ENCODE data around the gene PIP5K1C.

The PIP5K1C gene

DNA sequence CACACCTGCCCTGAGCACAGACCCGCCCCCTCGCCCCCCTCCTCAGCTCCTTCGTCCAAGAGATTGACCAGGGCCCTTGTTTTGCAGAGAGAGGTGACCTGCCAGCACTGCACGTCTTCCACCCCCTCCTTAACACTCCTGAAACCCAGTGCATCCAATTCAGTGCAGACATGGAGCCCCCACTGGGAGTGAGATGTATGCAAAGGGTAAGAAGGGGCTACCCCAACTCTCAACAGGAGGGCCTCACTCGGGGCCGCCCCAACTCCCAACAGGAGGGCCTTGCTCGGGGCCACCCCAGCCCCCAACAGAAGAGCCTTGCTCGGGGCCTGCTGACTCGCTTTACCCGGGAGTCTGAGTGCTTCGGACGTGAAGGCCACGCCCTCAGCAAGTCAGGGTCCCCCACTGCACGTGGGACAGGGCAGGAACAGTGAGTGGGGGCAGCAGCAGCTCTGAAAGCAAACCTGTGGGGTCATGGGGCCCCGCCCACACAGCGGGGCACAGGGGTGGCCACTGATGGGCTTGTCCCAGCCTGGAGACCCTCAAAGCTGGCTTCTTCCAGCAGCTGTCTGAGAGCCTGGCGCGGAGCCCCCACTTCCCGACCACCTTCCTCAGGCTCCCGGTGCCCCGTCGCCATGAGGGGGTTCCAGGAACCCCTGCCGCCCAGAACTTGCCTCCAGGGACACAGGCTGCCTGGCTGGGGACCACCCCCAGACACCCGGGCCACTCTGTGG, 79.3 kb downstream of the PIP5K1C start:
- DNase-seq: no peak

DNA sequence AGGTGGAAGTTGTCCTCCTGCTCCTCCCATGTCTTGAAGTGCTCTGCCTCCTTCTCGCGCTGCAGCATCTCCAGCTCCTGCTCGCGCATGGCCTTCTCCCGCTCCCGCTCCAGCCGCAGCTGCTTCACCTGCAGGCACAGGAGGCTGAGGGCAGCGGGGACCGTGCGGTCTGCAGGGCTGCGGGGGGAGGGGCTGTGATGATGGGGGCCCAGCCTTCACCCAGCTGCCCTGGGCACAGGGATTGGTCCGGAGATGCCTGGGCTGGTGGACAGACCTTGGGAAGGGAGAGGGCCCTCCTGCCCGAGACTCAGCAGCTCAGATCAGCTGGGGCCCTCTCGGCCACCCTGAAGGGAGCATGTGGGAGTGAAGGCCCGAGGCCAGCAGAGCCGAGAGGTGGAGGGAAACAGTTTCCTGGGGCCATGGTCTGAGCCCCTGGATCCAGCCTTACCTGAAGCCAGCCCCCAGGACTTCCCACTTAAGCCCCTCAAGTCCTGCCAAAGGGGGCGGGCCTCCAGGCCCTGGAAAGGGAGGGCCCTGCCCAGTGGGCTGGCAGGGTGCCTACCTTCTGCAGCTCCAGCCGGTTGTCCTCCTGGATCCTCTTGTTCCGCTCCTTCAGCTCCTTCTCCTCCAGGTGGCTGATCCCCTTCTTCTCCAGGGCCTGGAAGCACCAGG, 80.0 kb downstream of the PIP5K1C start:
- no peak for DNase-seq

- DNase-seq: no peak
These were observed 80.6 kb downstream of the PIP5K1C start for GRCh38 chr19:3619631-3620012.

- no peak for DNase-seq
These were observed 81.2 kb downstream of the PIP5K1C start for GRCh38 chr19:3618811-3619630.

DNA sequence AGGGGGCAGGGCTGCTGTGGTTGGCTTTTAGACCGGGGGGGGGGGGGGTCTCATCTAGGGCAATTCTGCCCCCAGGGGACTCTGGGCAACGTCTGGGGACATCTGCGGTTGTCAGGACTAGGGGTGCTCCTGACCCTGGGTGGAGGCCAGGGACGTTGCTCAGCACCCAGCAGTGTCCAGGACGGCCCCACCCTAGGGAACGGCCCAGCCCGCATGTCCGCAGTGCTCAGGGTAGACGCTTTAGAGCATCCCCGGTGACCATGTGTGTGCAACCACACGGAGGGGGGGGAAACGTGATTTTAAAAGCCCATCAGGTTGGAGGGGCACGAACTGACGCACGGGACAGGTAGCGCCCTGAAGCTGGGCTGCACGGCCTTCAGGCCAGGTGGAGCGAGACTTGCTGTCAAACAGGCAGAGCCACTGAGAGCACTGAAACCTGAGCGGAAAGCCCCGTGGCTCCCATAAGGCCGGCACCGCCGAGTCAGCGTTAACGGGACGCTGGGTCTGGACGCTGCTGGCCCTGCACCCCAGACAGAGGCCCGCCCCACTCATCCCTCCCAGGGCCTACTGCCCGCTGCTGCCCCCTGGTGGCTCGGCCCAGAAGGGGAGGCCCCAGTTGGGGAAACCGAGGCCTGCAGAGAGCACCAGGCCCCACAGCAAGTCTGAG, 82.0 kb downstream of the PIP5K1C start:
- no peak for DNase-seq

DNA sequence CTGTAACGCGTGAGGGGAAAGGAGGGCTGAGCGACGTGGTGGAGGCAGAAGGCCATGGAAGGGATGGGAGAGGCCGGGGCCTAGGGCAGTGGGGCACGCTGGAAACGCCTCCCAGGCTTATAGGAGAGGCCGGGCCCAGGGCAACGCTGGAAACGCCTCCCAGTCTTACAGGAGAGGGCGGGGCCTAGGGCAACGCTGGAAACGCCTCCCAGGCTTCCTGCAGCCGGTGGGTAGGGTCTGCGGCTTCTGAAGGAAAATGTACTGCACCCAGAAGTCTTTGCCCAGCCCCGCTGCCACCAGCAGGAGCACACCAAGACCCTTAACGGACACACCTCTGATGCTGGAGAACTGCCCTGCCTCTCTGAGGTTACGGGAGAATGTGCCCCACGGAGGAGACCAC, 82.8 kb downstream of the PIP5K1C start:
- DNase-seq: no peak

DNA sequence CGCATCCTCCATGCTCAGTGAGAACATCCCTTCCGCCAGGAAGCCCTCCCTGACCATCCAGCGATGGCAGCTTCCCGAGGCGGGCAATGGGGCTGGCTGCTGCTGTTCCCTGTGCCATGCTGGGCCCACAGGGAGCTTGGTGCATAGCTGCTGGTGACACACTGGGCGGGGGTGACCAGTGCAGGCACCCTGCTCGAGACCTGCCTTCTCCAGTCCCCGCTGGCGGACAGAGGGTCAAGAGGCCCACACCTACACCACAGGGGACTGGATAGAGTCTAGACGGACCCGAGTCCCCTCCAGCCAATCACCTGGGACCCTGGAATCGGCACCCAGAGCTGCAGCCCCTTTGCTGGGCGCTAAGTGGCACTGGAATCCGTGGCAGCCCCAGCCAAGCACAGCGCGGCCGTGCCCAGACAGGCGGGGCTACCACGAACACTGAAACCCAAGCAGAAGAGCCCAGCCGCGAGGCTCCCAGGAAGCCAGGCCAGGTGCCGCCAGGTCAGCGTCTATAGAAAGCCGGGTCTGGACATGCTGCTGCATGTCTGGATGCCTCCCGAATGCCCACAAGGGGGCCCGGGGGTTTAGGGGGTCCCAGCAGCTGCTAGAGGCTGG, 84.6 kb downstream of the PIP5K1C start:
- DNase-seq: no peak

GRCh38 chr19:3614858-3615505, 85.3 kb downstream of the PIP5K1C start:
- no peak for DNase-seq

DNA sequence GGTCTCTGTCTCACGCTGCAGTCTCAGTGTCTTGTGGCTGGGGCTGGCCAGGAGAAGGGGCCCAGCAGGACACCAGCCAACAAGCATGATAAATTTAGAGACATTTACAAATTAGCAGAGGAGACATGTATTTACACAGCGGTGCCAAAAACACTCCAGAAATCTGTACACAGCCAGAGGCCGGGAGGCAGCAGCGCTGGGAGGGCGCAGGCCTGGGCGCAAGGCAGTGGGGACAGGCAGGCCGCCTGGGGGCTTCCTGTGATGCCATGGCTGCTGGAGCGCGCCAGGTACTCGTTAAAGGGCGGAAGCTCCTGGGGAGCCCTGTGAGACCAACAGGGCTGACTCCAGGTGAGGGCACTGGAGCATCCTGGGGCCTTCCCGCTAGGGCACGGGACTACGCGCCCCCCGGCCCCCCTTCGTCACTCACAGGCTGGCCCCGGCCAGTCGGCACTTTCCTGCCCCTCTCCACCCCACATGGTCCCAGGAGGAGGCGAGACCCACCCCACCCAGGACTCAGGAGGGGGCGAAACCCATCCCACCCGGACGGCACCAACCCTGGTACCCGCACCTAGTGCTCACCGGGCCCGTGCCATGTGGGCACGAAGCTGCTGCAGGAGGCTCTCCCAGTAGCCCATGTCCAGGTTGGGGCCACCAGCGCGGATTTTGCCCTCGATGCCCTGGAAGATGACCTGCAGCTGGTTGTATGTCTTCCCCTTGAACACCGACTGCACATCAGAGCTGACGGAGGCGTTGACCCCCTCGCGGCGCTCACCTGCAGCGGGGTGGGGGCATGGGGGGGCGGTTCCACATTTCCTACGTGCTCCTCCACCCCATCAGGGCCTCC, 86.2 kb downstream of the PIP5K1C start:
- no peak for DNase-seq

- DNase-seq: no peak
These were observed 87.1 kb downstream of the PIP5K1C start for GRCh38 chr19:3612901-3613741.

- DNase-seq: no peak
These were observed 87.9 kb downstream of the PIP5K1C start for GRCh38 chr19:3612330-3612729.

- DNase-seq: no peak
These were observed 88.4 kb downstream of the PIP5K1C start for GRCh38 chr19:3611841-3612240.

- no peak for DNase-seq
These were observed 89.2 kb downstream of the PIP5K1C start for GRCh38 chr19:3610745-3611717.

- DNase-seq: no peak
These were observed 90.2 kb downstream of the PIP5K1C start for GRCh38 chr19:3609779-3610719.

GRCh38 chr19:3608750-3609322, 91.4 kb downstream of the PIP5K1C start:
- DNase-seq: no peak

- DNase-seq: no peak
These were observed 92.1 kb downstream of the PIP5K1C start for GRCh38 chr19:3608079-3608641.

Measured in NCI-H748 treated with DMSO at 0.1 percent for 48 hours (cell line).